Measurements from ENCODE around the gene BTBD8.

BTBD8 gene

GRCh38 chr1:92076363-92076762 lies 3.8 kb upstream of the BTBD8 start:
- no peak for TF ChIP-seq GATA2 (IDR thresholded peaks at IDR 0.05; ENCODE audit: low read depth, low read length)
- no peak for TF ChIP-seq GATA3 (IDR thresholded peaks at IDR 0.05; ENCODE audit: low read depth, low read length)

GRCh38 chr1:92079441-92079840 lies 704 bp upstream of the BTBD8 start:
- TF ChIP-seq GATA3 (IDR thresholded peaks at IDR 0.05; ENCODE audit: low read depth, low read length), result no peak
- no peak for TF ChIP-seq GATA2 (IDR thresholded peaks at IDR 0.05; ENCODE audit: low read depth, low read length)

DNA sequence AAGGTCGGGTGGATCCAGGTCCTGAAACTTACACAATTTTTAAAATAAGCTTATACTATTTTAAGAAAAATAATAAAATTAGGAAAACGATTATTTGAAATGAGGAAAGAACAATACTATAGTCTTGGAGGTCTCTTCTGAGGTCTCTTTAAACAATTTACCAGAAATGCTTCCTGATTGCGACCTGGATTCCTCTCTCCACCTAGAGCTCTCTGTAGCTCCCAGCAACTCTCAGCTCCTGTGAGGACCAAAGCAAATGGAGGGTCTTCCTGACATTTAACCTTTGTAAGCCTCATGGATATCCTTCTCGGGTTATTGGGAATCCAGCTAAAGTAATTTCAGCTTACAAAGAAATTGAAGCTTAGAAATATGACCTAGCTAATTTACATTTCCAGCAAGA lies 886 bp downstream of the BTBD8 start:
- TF ChIP-seq GATA3 (IDR thresholded peaks at IDR 0.05; ENCODE audit: low read depth, low read length), result no peak
- no peak for TF ChIP-seq GATA2 (IDR thresholded peaks at IDR 0.05; ENCODE audit: low read depth, low read length)

DNA sequence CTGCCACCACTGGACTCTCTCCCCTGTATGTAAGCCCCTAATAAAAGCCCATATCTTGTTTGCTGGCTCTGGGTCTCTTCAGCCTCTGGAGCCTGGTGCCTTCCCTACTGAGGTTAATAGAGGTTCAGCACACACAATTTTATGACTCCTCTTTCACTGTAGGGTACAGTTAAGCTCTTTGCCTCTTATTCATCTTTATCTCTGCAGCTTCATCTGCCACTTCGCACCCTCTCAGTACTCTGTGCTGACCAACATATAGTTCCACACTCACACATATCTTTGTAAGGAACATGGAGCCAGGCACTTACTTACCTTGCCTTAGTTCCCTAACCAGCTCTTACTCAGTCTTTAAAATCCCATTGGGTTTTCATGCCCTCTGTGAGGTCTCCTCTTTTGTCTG lies 4.5 kb downstream of the BTBD8 start:
- TF ChIP-seq GATA3 (IDR thresholded peaks at IDR 0.05; ENCODE audit: low read depth, low read length), result no peak
- no peak for TF ChIP-seq GATA2 (IDR thresholded peaks at IDR 0.05; ENCODE audit: low read depth, low read length)

DNA sequence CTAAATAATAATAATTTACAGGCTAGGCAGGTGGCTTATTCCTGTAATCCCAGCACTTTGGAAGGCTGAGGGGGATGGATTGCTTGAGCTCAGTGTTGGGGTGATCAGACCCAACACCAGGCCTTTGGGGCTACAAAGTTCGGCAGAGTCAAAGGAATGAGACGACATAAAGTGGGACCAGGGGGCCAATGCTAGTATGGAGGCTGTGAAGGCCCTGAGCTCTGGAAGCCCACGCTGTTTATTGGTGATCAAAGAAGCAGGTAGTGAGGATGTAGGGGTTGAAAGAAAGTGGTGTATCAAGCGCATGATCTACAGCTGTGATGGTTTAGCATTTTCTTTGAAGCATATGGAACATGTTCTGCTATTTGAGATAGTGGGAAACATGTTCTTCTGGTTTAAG lies 5.6 kb downstream of the BTBD8 start:
- TF ChIP-seq GATA2 (IDR thresholded peaks at IDR 0.05; ENCODE audit: low read depth, low read length), result no peak
- TF ChIP-seq GATA3 (IDR thresholded peaks at IDR 0.05; ENCODE audit: low read depth, low read length), result no peak

DNA sequence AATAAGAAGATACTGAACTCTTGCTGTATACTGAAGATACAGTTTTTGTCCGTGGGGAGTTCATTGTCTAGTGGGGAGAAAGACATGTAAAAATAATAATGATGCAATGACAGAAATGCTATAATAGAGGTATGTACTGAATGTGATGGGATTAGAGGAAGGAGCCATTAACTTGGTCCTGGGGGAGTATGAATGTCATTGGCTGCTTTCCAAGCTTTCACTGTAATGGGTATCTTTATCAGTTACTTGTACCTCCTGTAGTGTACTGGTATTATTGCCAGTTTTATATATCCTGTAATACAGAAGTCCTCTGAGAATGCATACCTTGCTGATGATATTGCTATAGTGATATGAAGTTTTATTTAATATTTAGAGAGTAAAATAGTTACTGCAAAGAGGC lies 7.4 kb downstream of the BTBD8 start:
- TF ChIP-seq GATA2 (IDR thresholded peaks at IDR 0.05; ENCODE audit: low read depth, low read length), result no peak
- no peak for TF ChIP-seq GATA3 (IDR thresholded peaks at IDR 0.05; ENCODE audit: low read depth, low read length)

- TF ChIP-seq GATA3 (IDR thresholded peaks at IDR 0.05; ENCODE audit: low read depth, low read length), result no peak
- TF ChIP-seq GATA2 (IDR thresholded peaks at IDR 0.05; ENCODE audit: low read depth, low read length), result no peak
Observed at GRCh38 chr1:92091625-92092024, 11.5 kb downstream of the BTBD8 start.

DNA sequence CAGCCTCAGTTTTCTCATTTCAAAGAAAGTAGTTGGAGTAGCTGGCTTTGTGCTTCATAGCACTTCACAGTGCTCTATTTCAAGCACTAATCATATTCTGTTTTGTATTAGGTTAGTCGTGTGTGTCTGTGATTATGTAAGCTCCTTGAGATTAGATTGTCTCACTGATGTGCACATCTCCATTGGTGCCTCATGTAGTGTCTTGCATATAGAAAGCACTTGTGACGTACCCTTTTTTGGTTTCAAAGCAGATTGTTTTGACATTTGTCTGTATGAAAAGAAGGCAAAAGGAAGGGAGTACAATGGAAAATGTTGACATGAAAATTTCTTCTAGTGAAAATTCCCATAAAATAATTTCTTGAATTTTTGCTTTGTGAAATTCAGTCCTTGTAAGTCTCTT lies 13.9 kb downstream of the BTBD8 start:
- TF ChIP-seq GATA3 (IDR thresholded peaks at IDR 0.05; ENCODE audit: low read depth, low read length) (no peak), GATA2 (IDR thresholded peaks at IDR 0.05; ENCODE audit: low read depth, low read length) (no peak)

DNA sequence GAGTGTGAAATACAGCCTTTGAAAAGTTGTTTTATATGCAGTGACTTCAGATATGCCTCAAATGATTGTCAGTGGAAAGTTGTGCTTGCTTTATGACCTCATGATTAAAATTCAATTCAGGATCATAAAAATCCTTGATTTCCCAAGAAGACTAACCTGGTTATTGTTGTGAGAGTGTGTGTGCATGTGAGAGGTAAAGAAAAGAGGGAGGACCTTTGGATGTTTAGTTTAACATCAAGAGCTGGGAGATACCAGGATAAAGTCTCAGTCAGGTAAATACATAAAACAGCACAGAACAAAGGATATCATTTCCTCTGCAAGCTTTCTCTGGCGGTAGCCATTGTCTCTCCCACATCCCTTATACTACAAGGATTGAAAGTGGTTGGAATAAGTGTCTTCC lies 14.4 kb downstream of the BTBD8 start:
- no peak for TF ChIP-seq GATA3 (IDR thresholded peaks at IDR 0.05; ENCODE audit: low read depth, low read length)
- TF ChIP-seq GATA2 (IDR thresholded peaks at IDR 0.05; ENCODE audit: low read depth, low read length), result no peak

DNA sequence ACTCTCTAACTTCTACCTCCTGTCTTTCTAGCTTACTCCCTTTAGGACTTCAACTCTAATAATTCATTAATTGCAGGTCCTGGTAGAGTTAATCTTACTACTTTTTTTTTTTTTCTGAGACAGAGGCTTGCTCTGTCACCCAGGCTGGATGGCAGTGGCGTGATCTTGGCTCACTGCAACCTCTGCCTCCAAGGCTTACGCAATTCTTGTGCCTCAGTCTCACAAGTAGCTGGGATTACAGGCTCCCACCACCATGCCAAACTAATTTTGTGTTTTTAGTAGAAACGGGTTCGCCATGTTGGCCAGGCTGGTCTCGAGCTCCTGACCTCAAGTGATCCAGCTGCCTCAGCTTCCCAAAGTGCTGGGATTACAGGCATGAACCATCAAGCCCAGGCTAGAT lies 15.7 kb downstream of the BTBD8 start:
- no peak for TF ChIP-seq GATA3 (IDR thresholded peaks at IDR 0.05; ENCODE audit: low read depth, low read length)

- TF ChIP-seq GATA3 (IDR thresholded peaks at IDR 0.05; ENCODE audit: low read depth, low read length) (no peak), GATA2 (IDR thresholded peaks at IDR 0.05; ENCODE audit: low read depth, low read length) (no peak)
Observed at GRCh38 chr1:92096317-92096716, 16.2 kb downstream of the BTBD8 start.

GRCh38 chr1:92105546-92106081 lies 25.5 kb downstream of the BTBD8 start:
- TF ChIP-seq GATA2 (IDR thresholded peaks at IDR 0.05; ENCODE audit: low read depth, low read length), result no peak
- TF ChIP-seq GATA3 (IDR thresholded peaks at IDR 0.05; ENCODE audit: low read depth, low read length), result no peak

GRCh38 chr1:92108631-92109030 lies 28.5 kb downstream of the BTBD8 start:
- TF ChIP-seq GATA2 (IDR thresholded peaks at IDR 0.05; ENCODE audit: low read depth, low read length) (no peak), GATA3 (IDR thresholded peaks at IDR 0.05; ENCODE audit: low read depth, low read length) (no peak)

- TF ChIP-seq GATA2 (IDR thresholded peaks at IDR 0.05; ENCODE audit: low read depth, low read length), result no peak
- no peak for TF ChIP-seq GATA3 (IDR thresholded peaks at IDR 0.05; ENCODE audit: low read depth, low read length)
Observed at GRCh38 chr1:92117526-92117925, 37.4 kb downstream of the BTBD8 start.

DNA sequence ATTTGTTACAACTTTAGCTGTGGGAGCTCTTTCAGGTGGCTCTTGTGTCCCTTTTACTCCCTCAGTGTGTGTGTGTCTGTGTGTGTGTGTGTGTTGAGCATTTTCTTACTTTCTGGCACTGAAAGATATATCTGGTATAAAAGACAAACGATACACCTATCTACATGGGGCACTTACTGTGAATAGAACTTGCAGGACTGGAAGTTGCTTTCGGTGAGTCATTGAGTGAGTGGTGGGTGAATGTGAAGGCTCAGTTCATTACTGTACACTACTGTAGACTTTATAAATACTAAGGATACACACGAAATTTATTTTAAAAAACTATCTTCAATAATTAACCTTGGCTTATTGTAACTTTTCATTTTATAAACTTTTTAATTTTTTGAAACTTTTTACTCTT lies 38.7 kb downstream of the BTBD8 start:
- TF ChIP-seq GATA3 (IDR thresholded peaks at IDR 0.05; ENCODE audit: low read depth, low read length), result no peak
- no peak for TF ChIP-seq GATA2 (IDR thresholded peaks at IDR 0.05; ENCODE audit: low read depth, low read length)

DNA sequence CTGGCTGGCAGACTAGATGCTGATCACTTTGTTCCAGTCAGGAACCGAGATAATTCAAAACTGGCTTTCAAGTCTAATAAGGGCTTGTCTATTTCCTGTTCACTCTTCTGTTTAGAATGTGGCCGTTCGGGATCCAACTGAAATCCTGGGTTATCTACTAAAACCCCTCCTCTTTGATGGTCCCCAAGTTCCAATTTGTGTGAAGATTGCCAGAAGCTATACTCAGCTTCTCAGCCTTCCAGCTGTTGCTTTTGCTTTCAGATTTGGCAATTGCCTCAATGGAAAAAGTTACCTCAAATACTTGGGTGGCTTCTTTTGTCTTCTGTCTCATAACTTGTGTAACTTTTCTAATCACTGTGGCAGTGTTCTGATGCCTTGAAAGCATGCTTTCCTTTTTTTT lies 43.7 kb downstream of the BTBD8 start:
- TF ChIP-seq GATA2 (IDR thresholded peaks at IDR 0.05; ENCODE audit: low read depth, low read length) (no peak), GATA3 (IDR thresholded peaks at IDR 0.05; ENCODE audit: low read depth, low read length) (no peak)
